Esophagus muscularis mucosa (tissue), 4 donors: ENCODE measurements around the gene TRAF2.

Source experiments
- CTCF ChIP-seq, 3 experiments: fragments of 200-600 bp in 2 of 3; fragments of 450-650 bp in 1 of 3; sonication (generic) in 2 of 3; IDR thresholded peaks; one replicate each; pipeline ENCODE4 v1.5.1; 2017 to 2019; ENCODE audit warnings: antibody characterized with exemption in 3 of 3, mild to moderate bottlenecking in 2 of 3, moderate library complexity in 1 of 3
- EP300 ChIP-seq: sonication (generic); formaldehyde crosslinking; IDR thresholded peaks from one replicate; pipeline ENCODE4 v1.6.1; 2017; ENCODE audit warnings: antibody characterized with exemption
- POLR2A ChIP-seq: fragments of 450-650 bp; IDR thresholded peaks from one replicate; pipeline ENCODE4 v1.6.1; 2017; ENCODE audit warnings: antibody characterized with exemption, moderate library complexity, mild to moderate bottlenecking, low read depth

GRCh38 chr9:136936645-136937170 lies 50.4 kb downstream of the TRAF2 start:
- TF ChIP-seq CTCF (IDR thresholded peaks at IDR 0.05) (no peak), POLR2A (no peak), EP300 (no peak)
